PC-9 (cell line): ENCODE measurements around the gene CRY2. TPM values are rescaled to one million over a fixed set of nuclear protein-coding genes. Genes with fewer than 3 reads are reported as not detected.

Source experiments
- BruUV-seq: library from RNA; stranded (reverse); fragments of 400-500 nt; replicated peaks from 2 replicates; lab custom pipeline; 2021; lab: Mats Ljungman, UMichigan
- CTCF ChIA-PET: fragments of 300-600 bp; sonication (Branson Sonifier 250); formaldehyde crosslinking; loops from one replicate; lab custom pipeline; 2022; ENCODE audit warnings: antibody characterized with exemption; lab: Charles Lee
- POLR2A ChIA-PET: fragments of 300-600 bp; sonication (Branson Sonifier 250); formaldehyde crosslinking; loops from one replicate; lab custom pipeline; 2022; ENCODE audit warnings: antibody characterized with exemption; ENCODE audit not compliant: unreplicated experiment; lab: Charles Lee
- DNase-seq, 2 experiments: peaks; one replicate each; pipeline versions ENCODE4 v3.0.0 to v3.0.0-alpha.2; 2015 to 2022; ENCODE audit warnings: mixed read lengths in 1 of 2
- H2AFZ ChIP-seq: fragments of 200-600 bp; sonication (generic); 2 replicates; pipeline ENCODE4 v1.8.1; 2017; ENCODE audit warnings: antibody characterized with exemption
- H3F3A ChIP-seq: fragments of 200-600 bp; sonication (generic); 2 replicates; pipeline ENCODE4 v1.8.1; 2017; ENCODE audit warnings: antibody characterized with exemption, mild to moderate bottlenecking, low read depth; ENCODE audit not compliant: insufficient read depth
- H3K27ac ChIP-seq: fragments of 200-600 bp; sonication (generic); 2 replicates; pipeline ENCODE4 v1.6.1; 2016; ENCODE audit warnings: mixed run types
- H3K27me3 ChIP-seq: fragments of 200-600 bp; sonication (generic); 2 replicates; pipeline ENCODE4 v1.6.1; 2016; ENCODE audit warnings: low read depth, mixed run types; ENCODE audit not compliant: insufficient read depth
- H3K36me3 ChIP-seq: fragments of 200-600 bp; sonication (generic); 2 replicates; pipeline ENCODE4 v1.6.1; 2016; ENCODE audit warnings: low read depth, mixed run types
- H3K4me1 ChIP-seq: fragments of 200-600 bp; sonication (generic); replicated peaks from 2 replicates; pipeline ENCODE4 v1.6.1; 2016; ENCODE audit warnings: mixed run types; ENCODE audit not compliant: insufficient read depth
- H3K4me2 ChIP-seq: fragments of 200-600 bp; sonication (generic); 2 replicates; pipeline ENCODE4 v1.6.1; 2017; ENCODE audit warnings: mixed run types
- H3K4me3 ChIP-seq: fragments of 200-600 bp; sonication (generic); 2 replicates; pipeline ENCODE4 v1.6.1; 2016; ENCODE audit warnings: mixed run types
- H3K79me2 ChIP-seq: fragments of 200-600 bp; sonication (generic); 2 replicates; pipeline ENCODE4 v1.6.1; 2017; ENCODE audit warnings: low read depth, mixed run types
- H3K9me2 ChIP-seq: fragments of 200-600 bp; sonication (generic); 2 replicates; pipeline ENCODE4 v1.8.1; 2017; ENCODE audit warnings: mild to moderate bottlenecking; ENCODE audit not compliant: insufficient read depth
- H3K9me3 ChIP-seq: fragments of 200-600 bp; sonication (generic); 2 replicates; pipeline ENCODE4 v1.8.1; 2016; ENCODE audit warnings: low read depth; ENCODE audit not compliant: insufficient read depth
- H4K20me1 ChIP-seq: fragments of 200-600 bp; sonication (generic); 2 replicates; pipeline ENCODE4 v1.8.1; 2017; ENCODE audit not compliant: insufficient read depth
- EZH2 ChIP-seq: fragments of 200-600 bp; sonication (generic); IDR thresholded peaks from 2 replicates; pipeline ENCODE4 v1.8.0; 2017; ENCODE audit warnings: antibody characterized with exemption, low read depth
- intact Hi-C: fragments of 100-400 bp; cut with micrococcal nuclease; formaldehyde crosslinking; loops from one replicate; pipeline ENCODE4 v1.10.0; 2022; ENCODE audit not compliant: unreplicated experiment
- total RNA-seq: library from RNA; stranded (reverse); gene quantifications from 2 replicates; pipeline ENCODE4 v1.2.3, GENCODE V29; 2021
- TF ChIP-seq, protein P1 (sequence below): fragments of 200-600 bp; sonication (generic); conservative IDR thresholded peaks from 2 replicates; pipeline ENCODE4 v1.6.1; 2017; ENCODE audit warnings: mixed run types, antibody characterized with exemption, mild to moderate bottlenecking, moderate library complexity

CRY2 gene
- total RNA-seq, 1 experiment from 2014 or later, result 17.5 TPM

DNA sequence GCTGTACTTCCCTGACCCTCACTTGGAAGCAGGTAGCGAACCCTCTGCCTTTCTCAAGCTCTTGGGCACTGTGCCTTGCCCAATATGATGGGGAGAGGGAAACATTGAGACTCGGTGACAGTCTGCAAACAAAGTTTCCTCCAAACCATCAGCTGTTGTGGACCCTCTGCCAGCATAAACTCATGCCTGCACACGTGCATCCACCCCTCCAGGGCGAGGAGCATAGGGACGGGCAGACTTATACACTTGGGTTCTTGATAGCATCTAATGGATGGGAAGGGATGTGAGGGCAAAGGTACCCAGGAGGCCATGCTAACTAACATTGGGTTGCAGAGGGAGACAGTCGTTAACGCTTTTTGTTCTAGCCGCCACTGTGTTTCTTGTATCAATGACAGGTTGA is 29.9 kb downstream of the CRY2 start:
- no peaks in the 10 kb centered on the region for H3K9me3 ChIP-seq
- H3F3A ChIP-seq, result no peaks in the 10 kb centered on the region; the same call in 1 of the 2 replicates
- H4K20me1 ChIP-seq, result peaks cover 7% of the 10 kb centered on the region; the same call in 1 of the 2 replicates
- ChIA-PET CTCF (interaction anchor here (1.2 kb wide), 1 partner anchor 129 kb away, joined by 3 read pairs; no protein-coding TSS in a partner anchor), POLR2A (no interaction called here)
- H3K79me2 ChIP-seq, result no peaks in the 10 kb centered on the region
- H3K27ac ChIP-seq, result no peak overlapping the region
- H2AFZ ChIP-seq, result no peak overlapping the region
- no peaks in the 10 kb centered on the region for H3K9me2 ChIP-seq
- DNase-seq, result no peak
- H3K36me3 ChIP-seq, result no peaks in the 10 kb centered on the region
- H3K4me1 ChIP-seq, result peaks cover 10% of the 10 kb centered on the region; the same call in 1 of the 2 replicates
- intact Hi-C loops, result no loop called here
- H3K27me3 ChIP-seq, result no peaks in the 10 kb centered on the region
- TF ChIP-seq, protein P1, sequence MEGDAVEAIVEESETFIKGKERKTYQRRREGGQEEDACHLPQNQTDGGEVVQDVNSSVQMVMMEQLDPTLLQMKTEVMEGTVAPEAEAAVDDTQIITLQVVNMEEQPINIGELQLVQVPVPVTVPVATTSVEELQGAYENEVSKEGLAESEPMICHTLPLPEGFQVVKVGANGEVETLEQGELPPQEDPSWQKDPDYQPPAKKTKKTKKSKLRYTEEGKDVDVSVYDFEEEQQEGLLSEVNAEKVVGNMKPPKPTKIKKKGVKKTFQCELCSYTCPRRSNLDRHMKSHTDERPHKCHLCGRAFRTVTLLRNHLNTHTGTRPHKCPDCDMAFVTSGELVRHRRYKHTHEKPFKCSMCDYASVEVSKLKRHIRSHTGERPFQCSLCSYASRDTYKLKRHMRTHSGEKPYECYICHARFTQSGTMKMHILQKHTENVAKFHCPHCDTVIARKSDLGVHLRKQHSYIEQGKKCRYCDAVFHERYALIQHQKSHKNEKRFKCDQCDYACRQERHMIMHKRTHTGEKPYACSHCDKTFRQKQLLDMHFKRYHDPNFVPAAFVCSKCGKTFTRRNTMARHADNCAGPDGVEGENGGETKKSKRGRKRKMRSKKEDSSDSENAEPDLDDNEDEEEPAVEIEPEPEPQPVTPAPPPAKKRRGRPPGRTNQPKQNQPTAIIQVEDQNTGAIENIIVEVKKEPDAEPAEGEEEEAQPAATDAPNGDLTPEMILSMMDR, result no peak
- TF ChIP-seq EZH2, result no peak
- no peak overlapping the region for H3K4me3 ChIP-seq
- BruUV-seq, result no TSS peak
- H3K4me2 ChIP-seq, result no peak overlapping the region

DNA sequence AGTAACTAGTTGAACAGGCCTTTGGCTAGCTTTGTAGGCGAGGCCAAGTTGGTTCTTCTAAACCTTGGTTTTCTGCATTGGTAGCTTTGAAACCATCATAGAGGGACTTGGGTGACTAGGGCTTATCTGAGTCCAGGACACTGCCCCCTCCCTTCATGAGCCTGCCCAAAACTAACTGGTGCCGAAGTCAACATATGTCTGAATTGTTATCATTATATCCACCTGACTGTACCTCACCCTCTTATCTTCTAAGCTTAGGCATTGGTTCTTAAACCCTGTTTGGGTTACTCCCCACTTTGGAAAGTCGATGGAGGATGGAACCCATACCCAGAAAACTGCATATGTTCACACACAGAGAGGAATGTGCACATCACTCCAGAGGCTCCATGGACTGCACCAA is 30.6 kb downstream of the CRY2 start:
- H3K27ac ChIP-seq, result no peak overlapping the region
- no TSS peak for BruUV-seq
- intact Hi-C loops, result no loop called here
- no peaks in the 10 kb centered on the region for H3K9me2 ChIP-seq
- no peak for TF ChIP-seq EZH2
- TF ChIP-seq, protein P1, result no peak
- H4K20me1 ChIP-seq, result peaks cover 7% of the 10 kb centered on the region; the same call in 1 of the 2 replicates
- no peak for DNase-seq
- CTCF ChIA-PET, result interaction anchor here (1.2 kb wide), 1 partner anchor 128 kb away, joined by 3 read pairs; no protein-coding TSS in a partner anchor
- POLR2A ChIA-PET, result no interaction called here
- H3K4me3 ChIP-seq, result no peak overlapping the region
- no peaks in the 10 kb centered on the region for H3K9me3 ChIP-seq
- H3K79me2 ChIP-seq, result no peaks in the 10 kb centered on the region
- no peaks in the 10 kb centered on the region for H3K27me3 ChIP-seq
- no peaks in the 10 kb centered on the region; the same call in 1 of the 2 replicates for H3F3A ChIP-seq
- no peaks in the 10 kb centered on the region for H3K36me3 ChIP-seq
- H3K4me2 ChIP-seq, result no peak overlapping the region
- H2AFZ ChIP-seq, result no peak overlapping the region
- H3K4me1 ChIP-seq, result peaks cover 10% of the 10 kb centered on the region; the same call in 1 of the 2 replicates

DNA sequence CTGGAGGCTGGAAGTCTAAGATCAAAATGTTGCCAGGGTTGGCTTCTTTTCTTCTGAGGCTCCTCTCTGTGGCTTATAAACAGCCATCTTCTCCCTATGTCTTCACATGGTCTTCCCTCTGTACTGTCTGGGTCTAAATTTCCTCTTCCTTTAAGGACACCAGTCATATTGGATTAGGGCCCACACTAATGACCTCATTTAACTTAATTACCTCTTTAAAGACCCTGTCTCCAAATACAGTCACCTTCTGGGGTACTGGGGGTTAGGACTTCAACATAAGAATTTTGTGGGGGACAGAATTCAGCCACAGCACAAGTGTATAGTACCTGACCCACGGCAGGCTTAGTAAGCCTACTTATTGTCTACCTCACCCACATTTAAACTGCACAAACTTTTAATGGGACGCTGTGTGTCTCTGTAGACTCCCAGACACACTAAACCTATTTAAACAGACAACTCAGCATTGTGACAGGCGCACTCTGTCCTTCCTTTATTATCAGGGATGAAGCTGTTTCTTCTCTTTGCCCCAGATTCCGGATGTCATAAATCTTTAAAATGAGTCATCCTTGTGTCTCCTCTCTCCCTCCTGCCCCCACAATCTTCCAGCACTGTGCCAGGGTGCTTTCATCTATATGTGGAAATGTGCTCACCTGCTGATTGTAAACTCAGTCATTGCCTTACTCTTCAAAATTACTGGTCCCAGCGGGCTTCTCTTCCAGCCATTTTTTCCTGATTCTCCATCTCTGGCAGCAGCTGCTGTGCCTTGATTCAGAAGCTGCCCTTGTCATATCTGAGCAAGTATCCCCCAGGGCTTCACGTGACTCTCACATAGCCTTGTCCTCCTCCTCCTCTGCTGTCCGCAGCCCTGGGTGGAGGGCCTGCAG is 32.8 kb downstream of the CRY2 start:
- no TSS peak for BruUV-seq
- Histone ChIP-seq H3K9me2 (no peaks in the 10 kb centered on the region), H3K36me3 (no peaks in the 10 kb centered on the region), H3K4me3 (no peak overlapping the region), H3K4me2 (no peak overlapping the region), H3K79me2 (no peaks in the 10 kb centered on the region), H3K4me1 (peaks cover 10% of the 10 kb centered on the region; the same call in 1 of the 2 replicates), H3K9me3 (no peaks in the 10 kb centered on the region), H4K20me1 (peaks cover 13% of the 10 kb centered on the region; the same call in 1 of the 2 replicates), H3K27ac (no peak overlapping the region), H2AFZ (no peak overlapping the region), H3F3A (no peaks in the 10 kb centered on the region), H3K27me3 (no peaks in the 10 kb centered on the region)
- intact Hi-C loops, result no loop called here
- ChIA-PET CTCF (no interaction called here), POLR2A (no interaction called here)
- DNase-seq, result no peak
- TF ChIP-seq, protein P1, result no peak
- no peak for TF ChIP-seq EZH2
